GM12875 (cell line): Measurements from ENCODE around the gene SSH2.
A peak's percentile ranks its signal among the peaks of the same experiment; 100 is the strongest.

Experiments
- H3K4me3 ChIP-seq: one replicate; pipeline ENCODE4 v1.5.1; 2011; ENCODE audit warnings: low read depth, low read length, control low read depth
- TF ChIP-seq, protein P1 (sequence below): IDR thresholded peaks from 2 replicates; pipeline ENCODE4 v1.5.1; 2011; ENCODE audit warnings: low read depth, mild to moderate bottlenecking, control low read depth, inconsistent platforms, low read length, moderate library complexity, borderline replicate concordance; ENCODE audit not compliant: insufficient read depth

The SSH2 gene

DNA sequence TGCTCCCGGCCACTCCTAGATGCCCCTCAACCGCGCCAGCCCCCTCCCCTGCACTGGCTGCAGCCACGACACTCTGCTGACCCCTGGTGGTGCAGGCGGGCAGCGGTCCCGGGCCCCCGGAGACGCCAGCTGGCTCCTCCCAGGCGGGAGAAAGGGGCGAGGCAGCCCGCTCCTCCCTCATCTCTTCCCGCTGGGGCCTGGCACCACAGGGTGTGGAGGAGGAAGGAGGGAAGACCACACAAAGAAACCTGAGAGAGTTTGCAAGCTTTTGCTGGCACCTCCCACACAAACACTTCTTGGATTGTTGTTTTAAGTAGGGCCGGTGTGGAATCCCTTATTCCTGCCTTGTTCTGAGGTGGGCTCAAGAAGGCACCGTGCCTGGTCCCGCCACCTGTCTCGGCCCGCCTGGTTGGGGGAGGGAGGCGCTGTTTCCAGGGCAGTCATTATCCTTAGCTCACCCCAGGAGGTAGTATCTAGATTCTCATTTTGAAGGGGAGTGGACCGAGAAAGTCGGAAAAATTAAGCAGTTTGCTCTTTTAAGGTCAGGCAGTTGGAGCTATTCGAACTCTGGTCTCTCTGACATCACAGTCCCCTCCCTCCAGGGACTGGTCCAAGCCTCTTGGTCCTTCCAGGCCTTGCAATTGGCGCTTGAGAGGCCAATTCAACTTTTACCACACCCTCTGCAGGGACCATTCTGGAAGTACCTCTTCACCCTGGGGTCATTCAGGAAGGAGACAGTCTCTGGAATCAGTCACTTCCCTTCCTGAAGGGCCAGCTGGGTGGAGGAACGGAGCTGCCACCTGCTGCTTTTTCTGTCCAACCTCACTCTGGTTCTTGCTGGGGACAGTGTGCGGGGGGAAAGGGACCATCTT lies 338.1 kb downstream of the SSH2 start:
- TF ChIP-seq, protein P1, sequence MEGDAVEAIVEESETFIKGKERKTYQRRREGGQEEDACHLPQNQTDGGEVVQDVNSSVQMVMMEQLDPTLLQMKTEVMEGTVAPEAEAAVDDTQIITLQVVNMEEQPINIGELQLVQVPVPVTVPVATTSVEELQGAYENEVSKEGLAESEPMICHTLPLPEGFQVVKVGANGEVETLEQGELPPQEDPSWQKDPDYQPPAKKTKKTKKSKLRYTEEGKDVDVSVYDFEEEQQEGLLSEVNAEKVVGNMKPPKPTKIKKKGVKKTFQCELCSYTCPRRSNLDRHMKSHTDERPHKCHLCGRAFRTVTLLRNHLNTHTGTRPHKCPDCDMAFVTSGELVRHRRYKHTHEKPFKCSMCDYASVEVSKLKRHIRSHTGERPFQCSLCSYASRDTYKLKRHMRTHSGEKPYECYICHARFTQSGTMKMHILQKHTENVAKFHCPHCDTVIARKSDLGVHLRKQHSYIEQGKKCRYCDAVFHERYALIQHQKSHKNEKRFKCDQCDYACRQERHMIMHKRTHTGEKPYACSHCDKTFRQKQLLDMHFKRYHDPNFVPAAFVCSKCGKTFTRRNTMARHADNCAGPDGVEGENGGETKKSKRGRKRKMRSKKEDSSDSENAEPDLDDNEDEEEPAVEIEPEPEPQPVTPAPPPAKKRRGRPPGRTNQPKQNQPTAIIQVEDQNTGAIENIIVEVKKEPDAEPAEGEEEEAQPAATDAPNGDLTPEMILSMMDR, result peak; percentile 99
- H3K4me3 ChIP-seq, result no peak overlapping the region

DNA sequence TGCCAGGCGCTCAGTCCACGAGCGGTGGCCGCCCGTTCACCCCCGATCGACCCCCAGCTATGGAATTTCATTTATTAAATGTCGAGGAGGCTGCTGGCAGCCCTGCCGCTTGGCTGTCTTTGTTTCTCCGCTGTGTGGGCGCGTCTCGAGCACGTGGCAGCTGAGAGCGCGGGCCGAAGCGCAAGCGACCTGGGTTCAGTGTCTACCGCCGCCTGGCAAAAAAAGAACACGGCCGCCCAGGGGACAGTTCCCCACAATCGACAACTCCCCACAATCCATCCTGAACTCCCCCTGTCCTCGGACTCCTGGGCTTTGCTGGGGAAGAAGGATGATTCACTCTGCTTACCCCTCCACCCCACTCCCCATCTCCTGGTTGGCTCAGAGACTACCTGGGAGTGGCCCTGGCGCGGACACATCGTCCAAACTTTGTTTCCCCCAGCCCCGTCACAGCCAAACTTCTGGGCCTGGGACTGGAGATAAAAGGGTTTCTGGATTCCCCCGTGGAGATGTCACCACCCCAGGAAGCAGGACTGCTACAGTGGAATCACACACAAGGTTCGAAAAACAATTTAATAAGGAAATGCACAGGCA lies 338.8 kb downstream of the SSH2 start:
- H3K4me3 ChIP-seq, result peak overlapping the region; percentile 41
- TF ChIP-seq, protein P1, result no peak

DNA sequence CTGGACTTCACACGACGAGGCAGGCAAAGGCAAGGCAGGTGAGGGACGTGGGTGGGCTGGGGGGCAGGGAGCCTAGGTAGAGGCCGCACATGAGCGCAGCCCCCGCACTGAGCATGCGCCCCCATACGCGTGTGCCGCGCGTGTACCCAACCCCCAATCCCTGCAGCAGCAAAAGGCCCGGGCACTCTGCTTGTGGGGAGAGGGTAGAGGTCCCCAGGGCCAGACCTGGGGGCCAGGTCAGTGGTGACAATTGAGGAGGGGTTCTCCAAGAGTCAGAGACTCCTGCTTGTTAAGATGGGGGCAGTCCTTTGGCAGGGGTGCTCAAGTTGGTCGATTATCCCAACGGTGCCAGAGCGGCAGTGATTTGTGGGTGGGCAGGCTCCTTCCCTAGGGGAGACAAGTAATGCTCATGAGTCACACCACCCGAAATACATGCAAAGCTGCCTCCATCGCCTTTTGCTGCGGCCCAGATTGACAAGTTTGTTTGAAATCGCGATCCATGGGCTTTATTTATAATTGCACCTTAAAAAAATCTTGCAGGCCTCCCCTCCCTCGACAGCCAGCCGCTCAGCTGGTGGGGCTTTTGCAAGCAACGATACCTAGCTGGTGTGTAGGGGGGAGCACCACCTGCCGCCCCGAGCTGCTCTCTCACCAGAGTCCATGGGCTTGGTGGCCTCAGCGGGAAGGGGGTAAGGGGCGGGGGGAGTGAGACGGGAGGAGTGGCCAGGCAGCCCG lies 339.4 kb downstream of the SSH2 start:
- H3K4me3 ChIP-seq, result peak overlapping the region; percentile 58
- TF ChIP-seq, protein P1, result no peak

DNA sequence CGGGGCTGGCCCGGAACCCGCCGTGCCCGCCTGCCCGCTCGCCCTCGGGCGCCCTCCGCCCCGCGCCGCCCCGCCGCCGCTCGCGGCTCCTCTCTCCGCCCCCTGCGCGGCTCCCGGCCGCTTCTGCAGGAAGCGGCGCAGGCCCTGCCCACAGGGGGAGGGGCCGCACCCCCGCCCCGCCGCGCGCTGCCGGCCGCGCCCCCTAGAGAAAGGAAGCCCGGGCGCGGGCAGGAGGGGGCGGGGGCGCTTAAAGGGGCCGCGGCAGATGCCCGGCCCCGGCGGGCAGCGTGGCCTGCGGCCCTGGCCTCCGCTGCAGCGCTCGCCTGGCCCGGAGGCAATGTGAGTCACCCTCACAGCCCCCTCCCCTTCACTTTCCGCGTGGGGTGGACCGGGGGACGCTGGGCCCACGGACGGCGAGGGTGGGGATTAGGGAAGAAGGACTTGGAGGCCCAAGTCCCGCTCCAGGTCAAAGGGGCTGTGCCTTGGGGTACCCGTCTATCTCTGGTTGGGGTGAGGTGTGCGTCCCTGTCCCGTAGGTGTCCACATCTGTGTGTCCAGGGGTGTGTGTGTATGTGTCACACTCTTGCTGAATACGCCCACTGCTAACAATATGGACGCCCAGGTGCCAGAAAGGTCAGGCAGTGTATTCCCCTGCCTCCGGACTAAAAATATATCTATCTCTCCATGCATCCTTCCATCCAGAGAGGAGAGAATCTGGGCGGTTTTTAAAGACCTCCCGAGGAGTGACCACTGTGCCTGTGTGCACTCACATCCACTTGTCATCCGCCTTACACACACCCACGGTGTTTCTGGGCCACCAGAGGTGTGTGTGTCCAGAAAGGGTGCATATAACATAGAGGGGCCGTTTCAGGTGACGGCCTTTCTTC lies 340.3 kb downstream of the SSH2 start, which contains the start of gene GIT1:
TSS of gene GIT1 (minus strand) at position 125 of the 887 bp plus-strand sequence. CDS start 270 bp downstream, outside the sequence.
- peak within 1 kb of the TSS; percentile 85 for H3K4me3 ChIP-seq
- TF ChIP-seq, protein P1, result no peak

DNA sequence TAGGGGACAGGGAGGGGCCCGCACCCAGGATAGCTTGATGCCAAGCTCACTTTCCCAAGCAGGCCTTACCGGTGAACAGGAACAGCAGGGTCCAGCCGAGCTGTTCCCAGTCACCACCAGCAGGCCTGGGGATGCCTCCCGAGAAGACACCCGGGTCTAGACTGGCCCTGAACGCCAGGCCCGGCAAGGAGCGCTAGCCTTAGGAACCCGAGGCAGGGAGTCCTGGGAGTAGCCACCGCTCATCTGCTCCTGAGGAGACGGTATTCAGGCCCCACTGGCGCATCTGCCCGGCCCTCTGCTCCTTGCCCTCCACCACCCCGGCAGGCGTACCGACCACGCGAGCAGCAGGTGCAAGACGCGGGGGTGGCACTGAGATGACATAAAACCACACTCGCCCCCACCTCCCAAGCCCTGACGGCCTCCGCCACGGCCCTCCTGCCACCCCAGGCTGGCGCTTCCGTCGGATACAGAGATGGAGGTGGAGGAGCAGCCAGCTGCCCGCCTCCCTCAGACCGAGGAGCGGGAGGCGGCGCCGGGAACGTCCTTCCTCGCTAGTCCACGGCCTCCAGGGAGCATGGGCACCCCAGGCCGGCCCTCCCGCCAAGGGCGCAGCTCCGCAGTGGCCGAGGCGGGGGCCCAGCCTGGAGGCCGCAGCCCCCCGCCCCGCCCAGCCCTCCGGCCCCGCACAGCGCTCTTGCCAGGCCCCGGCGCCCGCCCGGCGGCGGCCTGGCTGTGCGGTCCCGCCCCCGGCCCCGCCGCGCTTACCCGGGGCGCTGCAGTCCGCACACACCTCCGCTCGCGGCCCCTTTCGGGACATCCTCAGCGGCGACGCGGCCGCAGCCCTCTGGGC lies 341.2 kb downstream of the SSH2 start:
- TF ChIP-seq, protein P1, result no peak
- peak overlapping the region; percentile 85 for H3K4me3 ChIP-seq
